ENCODE measurements around the gene PAPPA. TPM values are rescaled to one million over a fixed set of nuclear protein-coding genes. Genes with fewer than 3 reads are reported as not detected.

PAPPA gene
- total RNA-seq, 1 experiment from 2014 or later, result 0.17 TPM

DNA sequence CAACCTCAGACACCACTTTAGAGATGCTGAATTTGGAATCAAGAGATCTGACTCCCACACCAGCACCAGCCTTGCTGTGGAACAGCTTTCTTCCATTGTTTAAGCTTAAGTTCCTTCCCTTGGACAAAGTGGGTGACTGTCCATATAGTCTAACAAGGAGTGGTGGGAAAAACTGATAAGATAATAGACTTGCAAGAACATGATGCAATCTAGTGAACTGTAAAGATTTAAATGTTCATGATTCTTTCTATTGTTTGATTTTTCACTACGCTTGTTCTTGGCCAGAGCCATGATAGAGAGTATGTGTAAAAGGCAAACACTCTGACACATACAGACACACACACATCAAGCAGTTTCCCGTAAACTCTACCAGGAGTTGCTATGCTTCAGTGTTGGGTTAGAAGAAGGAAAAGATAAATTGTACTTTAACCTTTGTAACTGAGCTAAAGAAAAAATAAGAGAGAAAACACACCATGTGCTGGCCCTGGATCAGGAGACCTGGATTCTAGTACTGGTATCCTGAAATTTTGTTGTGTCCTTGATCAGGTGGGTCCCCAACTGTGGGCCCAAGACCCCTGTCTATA lies 94.3 kb downstream of the PAPPA start:
- H4K5ac ChIP-seq (ENCODE audit: insufficient read length, low read depth, low read length), result no peak overlapping the region
- no peak overlapping the region for H3K27ac Mint-ChIP-seq
- no peak overlapping the region for H3K9ac ChIP-seq (ENCODE audit: extremely low read depth, insufficient read length, low read length)
- H3K79me2 ChIP-seq (ENCODE audit: insufficient read depth, low read length), result no peaks in the 10 kb centered on the region
- H2BK5ac ChIP-seq (ENCODE audit: insufficient read length, low read length), result no peak overlapping the region
- peaks cover 26% of the 10 kb centered on the region for H3K27me3 Mint-ChIP-seq (ENCODE audit: low read depth)
- no peak overlapping the region for H3T11ph ChIP-seq (ENCODE audit: low read length)
- no peak overlapping the region for H3K4me3 Mint-ChIP-seq
- no peak overlapping the region for H4K91ac ChIP-seq (ENCODE audit: insufficient read length, low read depth, low read length)
- H3K79me1 ChIP-seq (ENCODE audit: insufficient read depth, low read depth, low read length, poor library complexity, severe bottlenecking), result no peaks in the 10 kb centered on the region
- H2BK12ac ChIP-seq (ENCODE audit: insufficient read length, low read depth, low read length), result no peak overlapping the region
- H3K4ac ChIP-seq (ENCODE audit: low read depth, low read length), result no peak overlapping the region
- no peaks in the 10 kb centered on the region for H3K4me1 Mint-ChIP-seq
- H3K23me2 ChIP-seq (ENCODE audit: insufficient read length, low read depth, low read length, poor library complexity, severe bottlenecking), result no peaks in the 10 kb centered on the region
- no peaks in the 10 kb centered on the region for H3K9me3 Mint-ChIP-seq
- H3K56ac ChIP-seq (ENCODE audit: insufficient read length, low read depth, low read length), result no peak overlapping the region
- H4K8ac ChIP-seq (replicated peaks; ENCODE audit: insufficient read length, low read depth, low read length), result no peak overlapping the region
- no peak overlapping the region for H3K14ac ChIP-seq (ENCODE audit: insufficient read depth, low read length)
- no peak overlapping the region for H3K18ac ChIP-seq (ENCODE audit: insufficient read length, low read depth, low read length)
- H3K27me3 ChIP-seq (ENCODE audit: insufficient read depth, low read length), result no peaks in the 10 kb centered on the region
- WGBS (ENCODE audit: extremely low coverage, insufficient read length, low lambda C conversion rate), result no CpG with 5 or more reads among the region's 2 CpGs
- no peaks in the 10 kb centered on the region for H3K4me1 ChIP-seq (ENCODE audit: insufficient read depth, low read length)
- H3K9me3 ChIP-seq (ENCODE audit: control insufficient read depth, low read depth, low read length), result no peaks in the 10 kb centered on the region
- H2BK20ac ChIP-seq (ENCODE audit: low read depth, low read length, poor library complexity, severe bottlenecking), result no peak overlapping the region
- H2AK5ac ChIP-seq (ENCODE audit: insufficient read length, low read length), result no peak overlapping the region
- no peak overlapping the region for H3K27ac ChIP-seq (ENCODE audit: insufficient read length, low read depth, low read length)
- no peaks in the 10 kb centered on the region for H4K20me1 ChIP-seq (ENCODE audit: control insufficient read depth, insufficient read depth, insufficient read length)
- H3K36me3 Mint-ChIP-seq (ENCODE audit: insufficient read depth in 1 of 3, low read depth in 3 of 3), result no peaks in the 10 kb centered on the region
- no peak overlapping the region for H2BK120ac ChIP-seq (ENCODE audit: low read depth, low read length, poor library complexity, severe bottlenecking)
- no peak overlapping the region for H3K23ac ChIP-seq (ENCODE audit: insufficient read length, low read depth, low read length)
- no peak overlapping the region for H2AFZ ChIP-seq (ENCODE audit: low read length)
- H2BK15ac ChIP-seq (ENCODE audit: low read depth, low read length), result no peak overlapping the region
- no peak for DNase-seq
- TF ChIP-seq, protein P1, sequence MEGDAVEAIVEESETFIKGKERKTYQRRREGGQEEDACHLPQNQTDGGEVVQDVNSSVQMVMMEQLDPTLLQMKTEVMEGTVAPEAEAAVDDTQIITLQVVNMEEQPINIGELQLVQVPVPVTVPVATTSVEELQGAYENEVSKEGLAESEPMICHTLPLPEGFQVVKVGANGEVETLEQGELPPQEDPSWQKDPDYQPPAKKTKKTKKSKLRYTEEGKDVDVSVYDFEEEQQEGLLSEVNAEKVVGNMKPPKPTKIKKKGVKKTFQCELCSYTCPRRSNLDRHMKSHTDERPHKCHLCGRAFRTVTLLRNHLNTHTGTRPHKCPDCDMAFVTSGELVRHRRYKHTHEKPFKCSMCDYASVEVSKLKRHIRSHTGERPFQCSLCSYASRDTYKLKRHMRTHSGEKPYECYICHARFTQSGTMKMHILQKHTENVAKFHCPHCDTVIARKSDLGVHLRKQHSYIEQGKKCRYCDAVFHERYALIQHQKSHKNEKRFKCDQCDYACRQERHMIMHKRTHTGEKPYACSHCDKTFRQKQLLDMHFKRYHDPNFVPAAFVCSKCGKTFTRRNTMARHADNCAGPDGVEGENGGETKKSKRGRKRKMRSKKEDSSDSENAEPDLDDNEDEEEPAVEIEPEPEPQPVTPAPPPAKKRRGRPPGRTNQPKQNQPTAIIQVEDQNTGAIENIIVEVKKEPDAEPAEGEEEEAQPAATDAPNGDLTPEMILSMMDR (conservative IDR thresholded peaks at IDR 0.05), result no peak
- H3K4me2 ChIP-seq (ENCODE audit: insufficient read depth, insufficient read length, low read length), result no peak overlapping the region

Data from H9 (cell line).